CD4-positive, alpha-beta T cell treated with Interleukin-4 for 4 hours (primary cell): ENCODE data around the gene DENND5B.
"Not testable (repeated sequence)": the region's sequence is repeated elsewhere in the genome, so short reads cannot be mapped to it uniquely, and the experiment has no call there.

ENCODE experiments used
- DNase-seq: peaks from one replicate; pipeline ENCODE4 v3.0.0-alpha.2; 2020

The DENND5B gene

GRCh38 chr12:31590642-31591379 lies at the start of gene DENND5B:
TSS of gene DENND5B (minus strand) at chr12:31591136. CDS start at chr12:31590832, 304 bp downstream.
- no peak for DNase-seq

GRCh38 chr12:31634620-31635019 lies 43.7 kb upstream of the DENND5B start:
- DNase-seq, result no peak

- no peak for DNase-seq
These were observed 42.5 kb upstream of the DENND5B start for GRCh38 chr12:31633464-31633863.

GRCh38 chr12:31631809-31632208 lies 40.9 kb upstream of the DENND5B start:
- DNase-seq, result no peak

- no peak for DNase-seq
These were observed 40.2 kb upstream of the DENND5B start for GRCh38 chr12:31631023-31631724.

GRCh38 chr12:31629756-31630732 lies 39.1 kb upstream of the DENND5B start:
- DNase-seq, result no peak

GRCh38 chr12:31627456-31628054 lies 36.6 kb upstream of the DENND5B start:
- DNase-seq, result no peak

GRCh38 chr12:31626270-31626995 lies 35.5 kb upstream of the DENND5B start:
- no peak for DNase-seq

- no peak for DNase-seq
These were observed 31.1 kb upstream of the DENND5B start for GRCh38 chr12:31622038-31622437.

GRCh38 chr12:31620311-31620710 lies 29.4 kb upstream of the DENND5B start:
- DNase-seq, result no peak

GRCh38 chr12:31618228-31619025 lies 27.5 kb upstream of the DENND5B start:
- DNase-seq, result no peak

- no peak for DNase-seq
These were observed 21.9 kb upstream of the DENND5B start for GRCh38 chr12:31612819-31613218.

GRCh38 chr12:31608299-31608698 lies 17.4 kb upstream of the DENND5B start:
- not testable (repeated sequence) for DNase-seq

- DNase-seq, result no peak
These were observed 14.6 kb upstream of the DENND5B start for GRCh38 chr12:31605531-31605930.

GRCh38 chr12:31603546-31604009 lies 12.6 kb upstream of the DENND5B start:
- no peak for DNase-seq

- no peak for DNase-seq
These were observed 9.8 kb upstream of the DENND5B start for GRCh38 chr12:31600750-31601149.

GRCh38 chr12:31600252-31600651 lies 9.3 kb upstream of the DENND5B start:
- DNase-seq, result no peak

- DNase-seq, result no peak
These were observed 8.1 kb upstream of the DENND5B start for GRCh38 chr12:31599053-31599452.

- no peak for DNase-seq
These were observed 6.1 kb upstream of the DENND5B start for GRCh38 chr12:31597066-31597465.

- DNase-seq, result no peak
These were observed 3.7 kb upstream of the DENND5B start for GRCh38 chr12:31594681-31595080.

GRCh38 chr12:31591380-31591901 lies 505 bp upstream of the DENND5B start:
- no peak for DNase-seq
